HepG2 (cell line): ENCODE data around the gene PYGO1.

Source experiments
- ASH2L ChIP-seq: fragments of 300-600, 200-600 bp; sonication (generic); IDR thresholded peaks from 2 replicates; pipeline ENCODE4 v1.7.0; 2017; ENCODE audit warnings: low read depth, mild to moderate bottlenecking, moderate library complexity, mixed read lengths, low read length; ENCODE audit not compliant: insufficient read length
- BRCA1 ChIP-seq: sonication (generic); formaldehyde crosslinking; IDR thresholded peaks from 2 replicates; pipeline ENCODE4 v1.4.0; 2020; ENCODE audit warnings: missing genetic modification reagents
- CHD4 ChIP-seq: fragments of 200-600 bp; sonication (generic); IDR thresholded peaks from 2 replicates; pipeline ENCODE4 v1.7.0; 2017; ENCODE audit warnings: mild to moderate bottlenecking, low read length, borderline replicate concordance
- FOXP1 ChIP-seq, 2 experiments: fragments of 450-650 bp in 1 of 2; IDR thresholded peaks; 2 replicates each; pipeline ENCODE4 v1.6.1; 2017 to 2018; ENCODE audit warnings: antibody characterized with exemption in 1 of 2
- HNRNPH1 ChIP-seq: fragments of 200-400 bp; formaldehyde crosslinking; optimal IDR thresholded peaks from 2 replicates; pipeline ENCODE3; 2017; ENCODE audit warnings: mild to moderate bottlenecking, low read depth, low read length
- POLR2A ChIP-seq, 2 experiments: IDR thresholded peaks; 2 replicates each; pipeline ENCODE4 v1.6.1; 2011; ENCODE audit warnings: low read depth in 2 of 2, low read length in 2 of 2, mild to moderate bottlenecking in 1 of 2, moderate library complexity in 1 of 2; ENCODE audit not compliant: insufficient read depth in 1 of 2
- SMAD9 ChIP-seq: sonication (generic); formaldehyde crosslinking; IDR thresholded peaks from 2 replicates; pipeline ENCODE4 v1.5.1; 2020; ENCODE audit warnings: mild to moderate bottlenecking, missing genetic modification reagents
- TF ChIP-seq, protein P1 (sequence below), 2 experiments: IDR thresholded peaks; 2 replicates each; pipeline ENCODE4 v1.6.1; 2011 to 2012; ENCODE audit warnings: low read length in 2 of 2, borderline replicate concordance in 1 of 2, low read depth in 1 of 2, mild to moderate bottlenecking in 1 of 2, moderate library complexity in 1 of 2

GRCh38 chr15:55633731-55634130 lies 45.6 kb upstream of the PYGO1 start:
- TF ChIP-seq, protein P1, sequence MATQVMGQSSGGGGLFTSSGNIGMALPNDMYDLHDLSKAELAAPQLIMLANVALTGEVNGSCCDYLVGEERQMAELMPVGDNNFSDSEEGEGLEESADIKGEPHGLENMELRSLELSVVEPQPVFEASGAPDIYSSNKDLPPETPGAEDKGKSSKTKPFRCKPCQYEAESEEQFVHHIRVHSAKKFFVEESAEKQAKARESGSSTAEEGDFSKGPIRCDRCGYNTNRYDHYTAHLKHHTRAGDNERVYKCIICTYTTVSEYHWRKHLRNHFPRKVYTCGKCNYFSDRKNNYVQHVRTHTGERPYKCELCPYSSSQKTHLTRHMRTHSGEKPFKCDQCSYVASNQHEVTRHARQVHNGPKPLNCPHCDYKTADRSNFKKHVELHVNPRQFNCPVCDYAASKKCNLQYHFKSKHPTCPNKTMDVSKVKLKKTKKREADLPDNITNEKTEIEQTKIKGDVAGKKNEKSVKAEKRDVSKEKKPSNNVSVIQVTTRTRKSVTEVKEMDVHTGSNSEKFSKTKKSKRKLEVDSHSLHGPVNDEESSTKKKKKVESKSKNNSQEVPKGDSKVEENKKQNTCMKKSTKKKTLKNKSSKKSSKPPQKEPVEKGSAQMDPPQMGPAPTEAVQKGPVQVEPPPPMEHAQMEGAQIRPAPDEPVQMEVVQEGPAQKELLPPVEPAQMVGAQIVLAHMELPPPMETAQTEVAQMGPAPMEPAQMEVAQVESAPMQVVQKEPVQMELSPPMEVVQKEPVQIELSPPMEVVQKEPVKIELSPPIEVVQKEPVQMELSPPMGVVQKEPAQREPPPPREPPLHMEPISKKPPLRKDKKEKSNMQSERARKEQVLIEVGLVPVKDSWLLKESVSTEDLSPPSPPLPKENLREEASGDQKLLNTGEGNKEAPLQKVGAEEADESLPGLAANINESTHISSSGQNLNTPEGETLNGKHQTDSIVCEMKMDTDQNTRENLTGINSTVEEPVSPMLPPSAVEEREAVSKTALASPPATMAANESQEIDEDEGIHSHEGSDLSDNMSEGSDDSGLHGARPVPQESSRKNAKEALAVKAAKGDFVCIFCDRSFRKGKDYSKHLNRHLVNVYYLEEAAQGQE (IDR thresholded peaks at IDR 0.05; ENCODE audit: borderline replicate concordance in 1 of 2, low read depth in 1 of 2, low read length in 2 of 2): no peak
- TF ChIP-seq FOXP1 (IDR thresholded peaks at IDR 0.05): no peak
- TF ChIP-seq FOXP1 (CRISPR knock-in tag; IDR thresholded peaks at IDR 0.05): no peak
- TF ChIP-seq POLR2A (IDR thresholded peaks at IDR 0.05; ENCODE audit: insufficient read depth in 1 of 2, low read depth in 2 of 2, low read length in 2 of 2): no peak
- TF ChIP-seq SMAD9: no peak
- TF ChIP-seq ASH2L: no peak
- no peak for TF ChIP-seq HNRNPH1
- TF ChIP-seq BRCA1 (CRISPR knock-in tag): no peak
- TF ChIP-seq CHD4: no peak
